H9 (cell line): ENCODE measurements around the gene SOBP. TPM values are rescaled to one million over a fixed set of nuclear protein-coding genes. Genes with fewer than 3 reads are reported as not detected.
A peak's percentile ranks its signal among the peaks of the same experiment; 100 is the strongest.

Experiments used
- DNase-seq: peaks from one replicate; pipeline ENCODE4 v3.0.0-alpha.2; 2017
- H2AFZ ChIP-seq: one replicate; pipeline ENCODE4 v1.6.1; 2013; ENCODE audit warnings: mild to moderate bottlenecking, low read length, control low read depth, moderate library complexity
- H2AK5ac ChIP-seq: 2 replicates; pipeline ENCODE4 v1.6.1; 2013; ENCODE audit warnings: low read length, control low read depth, mixed read lengths; ENCODE audit not compliant: insufficient read length
- H2BK120ac ChIP-seq: one replicate; pipeline ENCODE4 v1.6.1; 2013; ENCODE audit warnings: low read depth, mild to moderate bottlenecking, low read length, control low read depth, inconsistent platforms; ENCODE audit not compliant: poor library complexity, severe bottlenecking
- H2BK12ac ChIP-seq: 2 replicates; pipeline ENCODE4 v1.6.1; 2013; ENCODE audit warnings: low read length, control low read depth, mixed read lengths, low read depth; ENCODE audit not compliant: insufficient read length
- H2BK15ac ChIP-seq: 2 replicates; pipeline ENCODE4 v1.6.1; 2013; ENCODE audit warnings: low read depth, low read length, control low read depth
- H2BK20ac ChIP-seq: one replicate; pipeline ENCODE4 v1.6.1; 2013; ENCODE audit warnings: low read depth, mild to moderate bottlenecking, low read length, control low read depth, inconsistent platforms; ENCODE audit not compliant: poor library complexity, severe bottlenecking
- H2BK5ac ChIP-seq: 2 replicates; pipeline ENCODE4 v1.6.1; 2013; ENCODE audit warnings: low read length, control low read depth, mixed read lengths; ENCODE audit not compliant: insufficient read length
- H3K14ac ChIP-seq: 2 replicates; pipeline ENCODE4 v1.6.1; 2013; ENCODE audit warnings: low read length, control low read depth; ENCODE audit not compliant: insufficient read depth
- H3K18ac ChIP-seq: 2 replicates; pipeline ENCODE4 v1.6.1; 2013; ENCODE audit warnings: low read depth, mild to moderate bottlenecking, mixed read lengths, low read length, control low read depth; ENCODE audit not compliant: insufficient read length
- H3K23ac ChIP-seq: 2 replicates; pipeline ENCODE4 v1.6.1; 2013; ENCODE audit warnings: low read length, control low read depth, mixed read lengths, low read depth; ENCODE audit not compliant: insufficient read length
- H3K23me2 ChIP-seq: 2 replicates; pipeline ENCODE4 v1.6.1; 2013; ENCODE audit warnings: low read depth, mild to moderate bottlenecking, mixed read lengths, low read length, control low read depth; ENCODE audit not compliant: insufficient read length, poor library complexity, severe bottlenecking
- H3K27ac ChIP-seq: 2 replicates; pipeline ENCODE4 v1.5.1; 2013; ENCODE audit warnings: low read length, control low read depth, mixed read lengths, low read depth; ENCODE audit not compliant: insufficient read length
- H3K27me3 ChIP-seq: 2 replicates; pipeline ENCODE4 v1.6.1; 2013; ENCODE audit warnings: low read length, control low read depth, inconsistent platforms; ENCODE audit not compliant: insufficient read depth
- H3K4ac ChIP-seq: 2 replicates; pipeline ENCODE4 v1.6.1; 2013; ENCODE audit warnings: low read depth, mild to moderate bottlenecking, control low read depth, inconsistent platforms, low read length, moderate library complexity
- H3K4me1 ChIP-seq: 2 replicates; pipeline ENCODE4 v1.6.1; 2013; ENCODE audit warnings: low read length, control low read depth, inconsistent platforms; ENCODE audit not compliant: insufficient read depth
- H3K4me2 ChIP-seq: 2 replicates; pipeline ENCODE4 v1.6.1; 2013; ENCODE audit warnings: low read length, control low read depth, mixed read lengths; ENCODE audit not compliant: insufficient read length, insufficient read depth
- H3K56ac ChIP-seq: 2 replicates; pipeline ENCODE4 v1.6.1; 2013; ENCODE audit warnings: low read depth, mild to moderate bottlenecking, mixed read lengths, low read length, control low read depth; ENCODE audit not compliant: insufficient read length
- H3K79me1 ChIP-seq: 2 replicates; pipeline ENCODE4 v1.6.1; 2013; ENCODE audit warnings: low read depth, mild to moderate bottlenecking, moderate library complexity, low read length, control low read depth, inconsistent platforms; ENCODE audit not compliant: insufficient read depth, poor library complexity, severe bottlenecking
- H3K79me2 ChIP-seq: 2 replicates; pipeline ENCODE4 v1.6.1; 2013; ENCODE audit warnings: low read length, control low read depth, inconsistent platforms; ENCODE audit not compliant: insufficient read depth
- H3K9ac ChIP-seq: 2 replicates; pipeline ENCODE4 v1.6.1; 2013; ENCODE audit warnings: low read length, control low read depth, mixed read lengths; ENCODE audit not compliant: insufficient read length; ENCODE audit errors: extremely low read depth
- H3K9me3 ChIP-seq: one replicate; pipeline ENCODE4 v1.6.1; 2013; ENCODE audit warnings: low read depth, low read length, inconsistent platforms; ENCODE audit not compliant: control insufficient read depth
- H3T11ph ChIP-seq: one replicate; pipeline ENCODE4 v1.6.1; 2013; ENCODE audit warnings: mild to moderate bottlenecking, low read length, control low read depth, inconsistent platforms
- H4K20me1 ChIP-seq: one replicate; pipeline ENCODE4 v1.6.1; 2013; ENCODE audit not compliant: control insufficient read depth, insufficient read length, insufficient read depth
- H4K5ac ChIP-seq: 2 replicates; pipeline ENCODE4 v1.6.1; 2013; ENCODE audit warnings: low read depth, mild to moderate bottlenecking, mixed read lengths, low read length, control low read depth; ENCODE audit not compliant: insufficient read length
- H4K8ac ChIP-seq: replicated peaks from 2 replicates; pipeline ENCODE4 v1.6.1; 2013; ENCODE audit warnings: low read length, control low read depth, mixed read lengths, low read depth; ENCODE audit not compliant: insufficient read length
- H4K91ac ChIP-seq: 2 replicates; pipeline ENCODE4 v1.6.1; 2013; ENCODE audit warnings: low read depth, mild to moderate bottlenecking, moderate library complexity, mixed read lengths, low read length, control low read depth; ENCODE audit not compliant: insufficient read length
- H3K27ac Mint-ChIP-seq, 3 experiments: 2 replicates in 2 of 3; 3 replicates in 1 of 3; pipeline ENCODE4 v1.8.0; 2020 to 2021; ENCODE audit warnings: mixed read lengths in 3 of 3, mild to moderate bottlenecking in 1 of 3, moderate library complexity in 1 of 3
- H3K27me3 Mint-ChIP-seq: 2 replicates; pipeline ENCODE4 v1.8.0; 2021; ENCODE audit warnings: low read depth, mild to moderate bottlenecking, moderate library complexity, mixed read lengths
- H3K36me3 Mint-ChIP-seq, 3 experiments: 2 replicates in 2 of 3; 3 replicates in 1 of 3; pipeline ENCODE4 v1.8.0; 2020 to 2021; ENCODE audit warnings: low read depth in 3 of 3, mixed read lengths in 3 of 3; ENCODE audit not compliant: insufficient read depth in 1 of 3
- H3K4me1 Mint-ChIP-seq, 2 experiments: 2 replicates each; pipeline ENCODE4 v1.8.0; 2020; ENCODE audit warnings: mixed read lengths in 2 of 2
- H3K4me3 Mint-ChIP-seq, 2 experiments: 2 replicates in 1 of 2; 3 replicates in 1 of 2; pipeline ENCODE4 v1.8.0; 2020 to 2021; ENCODE audit warnings: mild to moderate bottlenecking in 2 of 2, mixed read lengths in 2 of 2, moderate library complexity in 1 of 2
- H3K9me3 Mint-ChIP-seq, 2 experiments: 2 replicates in 1 of 2; 3 replicates in 1 of 2; pipeline ENCODE4 v1.8.0; 2020; ENCODE audit warnings: mild to moderate bottlenecking in 2 of 2, mixed read lengths in 2 of 2, moderate library complexity in 1 of 2
- WGBS: extraction: QIAGEN DNeasy Blood & Tissue Kit; methylation state at CpG from one replicate; pipeline ENCODE4 v1.1.7; 2013; ENCODE audit warnings: missing lambda C conversion rate, low lambda C conversion rate, mixed read lengths; ENCODE audit not compliant: insufficient read length; ENCODE audit errors: extremely low coverage; 5-methylcytosine and 5-hydroxymethylcytosine counted together
- total RNA-seq: library from RNA; stranded (reverse); gene quantifications from 2 replicates; pipeline ENCODE4 v1.2.1, GENCODE V29; 2021
- TF ChIP-seq, protein P1 (sequence below): fragments of 200-600 bp; sonication (generic); conservative IDR thresholded peaks from 3 replicates; pipeline ENCODE4 v1.8.0; 2021; ENCODE audit warnings: antibody characterized with exemption, mild to moderate bottlenecking

Gene SOBP
- total RNA-seq, 1 experiment from 2014 or later = 4.3 TPM

DNA sequence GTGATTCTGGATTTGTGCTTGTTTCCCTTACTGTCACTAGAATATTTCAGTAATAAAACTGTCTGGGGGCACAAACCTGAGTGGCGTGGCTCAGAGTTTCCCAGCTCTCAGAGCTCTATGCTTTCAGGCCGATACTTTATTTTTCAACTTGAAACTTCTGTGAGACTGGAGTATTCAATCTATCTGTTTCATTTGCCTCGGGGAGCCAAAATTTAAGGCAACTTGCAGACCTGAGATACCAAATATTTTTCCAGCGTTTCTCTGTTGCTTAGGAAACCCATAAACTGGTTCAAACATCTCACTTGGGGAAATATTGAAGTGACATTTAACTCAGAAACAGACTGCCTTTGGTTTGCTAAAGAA is 74.7 kb downstream of the SOBP start:
- DNase-seq = no peak
- no peak overlapping the region for H3K4ac ChIP-seq
- H3K9ac ChIP-seq = no peak overlapping the region
- peaks cover 30 to 46% of the 10 kb centered on the region in 2 experiments for H3K4me1 Mint-ChIP-seq
- no peaks in the 10 kb centered on the region for H3K79me1 ChIP-seq
- H3K27me3 ChIP-seq = no peaks in the 10 kb centered on the region
- WGBS = no CpG with 5 or more reads among the region's 4 CpGs
- H3K18ac ChIP-seq = no peak overlapping the region
- no peak overlapping the region for H3K14ac ChIP-seq
- no peaks in the 10 kb centered on the region for H3K79me2 ChIP-seq
- no peak overlapping the region for H3K4me2 ChIP-seq
- no peak overlapping the region for H3K4me3 Mint-ChIP-seq
- no peaks in the 10 kb centered on the region for H3K9me3 ChIP-seq
- no peak overlapping the region for H2BK15ac ChIP-seq
- no peak overlapping the region for H4K8ac ChIP-seq
- H3K23ac ChIP-seq = no peak overlapping the region
- no peak overlapping the region for H2BK120ac ChIP-seq
- no peak overlapping the region for H2AFZ ChIP-seq
- H3K36me3 Mint-ChIP-seq = no peaks in the 10 kb centered on the region; a peak in 1 of 7 replicates
- no peak overlapping the region for H3T11ph ChIP-seq
- H2BK12ac ChIP-seq = no peak overlapping the region
- H3K27ac Mint-ChIP-seq = peak overlapping the region in 1 of 3 experiments; percentile 56; a peak in 1 of 7 replicates
- TF ChIP-seq, protein P1, sequence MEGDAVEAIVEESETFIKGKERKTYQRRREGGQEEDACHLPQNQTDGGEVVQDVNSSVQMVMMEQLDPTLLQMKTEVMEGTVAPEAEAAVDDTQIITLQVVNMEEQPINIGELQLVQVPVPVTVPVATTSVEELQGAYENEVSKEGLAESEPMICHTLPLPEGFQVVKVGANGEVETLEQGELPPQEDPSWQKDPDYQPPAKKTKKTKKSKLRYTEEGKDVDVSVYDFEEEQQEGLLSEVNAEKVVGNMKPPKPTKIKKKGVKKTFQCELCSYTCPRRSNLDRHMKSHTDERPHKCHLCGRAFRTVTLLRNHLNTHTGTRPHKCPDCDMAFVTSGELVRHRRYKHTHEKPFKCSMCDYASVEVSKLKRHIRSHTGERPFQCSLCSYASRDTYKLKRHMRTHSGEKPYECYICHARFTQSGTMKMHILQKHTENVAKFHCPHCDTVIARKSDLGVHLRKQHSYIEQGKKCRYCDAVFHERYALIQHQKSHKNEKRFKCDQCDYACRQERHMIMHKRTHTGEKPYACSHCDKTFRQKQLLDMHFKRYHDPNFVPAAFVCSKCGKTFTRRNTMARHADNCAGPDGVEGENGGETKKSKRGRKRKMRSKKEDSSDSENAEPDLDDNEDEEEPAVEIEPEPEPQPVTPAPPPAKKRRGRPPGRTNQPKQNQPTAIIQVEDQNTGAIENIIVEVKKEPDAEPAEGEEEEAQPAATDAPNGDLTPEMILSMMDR = no peak
- no peak overlapping the region for H4K5ac ChIP-seq
- no peak overlapping the region for H2BK5ac ChIP-seq
- H3K27ac ChIP-seq = no peak overlapping the region
- no peak overlapping the region for H3K56ac ChIP-seq
- no peaks in the 10 kb centered on the region for H4K20me1 ChIP-seq
- no peak overlapping the region for H2BK20ac ChIP-seq
- H3K23me2 ChIP-seq = no peaks in the 10 kb centered on the region
- H4K91ac ChIP-seq = no peak overlapping the region
- H3K4me1 ChIP-seq = peaks cover 6% of the 10 kb centered on the region; the same call in 1 of the 2 replicates
- no peaks in the 10 kb centered on the region for H3K27me3 Mint-ChIP-seq
- no peaks in the 10 kb centered on the region for H3K9me3 Mint-ChIP-seq
- H2AK5ac ChIP-seq = no peak overlapping the region
